ENCODE measurements around the gene RBM10. TPM values are rescaled to one million over a fixed set of nuclear protein-coding genes. Genes with fewer than 3 reads are reported as not detected.

RBM10 gene
- total and polyA plus RNA-seq, 9 of the 15 experiments (the other 6 are each of a cell fraction or from before 2014, with no cell fraction given) = 1.1 to 61.7 (median 31.5) TPM

GRCh38 chrX:47190445-47191269 lies 45.6 kb downstream of the RBM10 start (continued):
- TF ChIP-seq, protein P1, sequence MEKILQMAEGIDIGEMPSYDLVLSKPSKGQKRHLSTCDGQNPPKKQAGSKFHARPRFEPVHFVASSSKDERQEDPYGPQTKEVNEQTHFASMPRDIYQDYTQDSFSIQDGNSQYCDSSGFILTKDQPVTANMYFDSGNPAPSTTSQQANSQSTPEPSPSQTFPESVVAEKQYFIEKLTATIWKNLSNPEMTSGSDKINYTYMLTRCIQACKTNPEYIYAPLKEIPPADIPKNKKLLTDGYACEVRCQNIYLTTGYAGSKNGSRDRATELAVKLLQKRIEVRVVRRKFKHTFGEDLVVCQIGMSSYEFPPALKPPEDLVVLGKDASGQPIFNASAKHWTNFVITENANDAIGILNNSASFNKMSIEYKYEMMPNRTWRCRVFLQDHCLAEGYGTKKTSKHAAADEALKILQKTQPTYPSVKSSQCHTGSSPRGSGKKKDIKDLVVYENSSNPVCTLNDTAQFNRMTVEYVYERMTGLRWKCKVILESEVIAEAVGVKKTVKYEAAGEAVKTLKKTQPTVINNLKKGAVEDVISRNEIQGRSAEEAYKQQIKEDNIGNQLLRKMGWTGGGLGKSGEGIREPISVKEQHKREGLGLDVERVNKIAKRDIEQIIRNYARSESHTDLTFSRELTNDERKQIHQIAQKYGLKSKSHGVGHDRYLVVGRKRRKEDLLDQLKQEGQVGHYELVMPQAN (IDR thresholded peaks at IDR 0.05; ENCODE audit: borderline replicate concordance) = no peak
- TF ChIP-seq ZFP36 (IDR thresholded peaks at IDR 0.05; ENCODE audit: low read depth, low read length, partially characterized antibody) = no peak
- peak; percentile 83 to 90 for TF ChIP-seq SIX5 (IDR thresholded peaks at IDR 0.05; ENCODE audit: borderline replicate concordance in 1 of 2, insufficient read depth in 1 of 2, low read depth in 1 of 2, low read length in 2 of 2)
- TF ChIP-seq ZNF224 (CRISPR knock-in tag; IDR thresholded peaks at IDR 0.05) = no peak
- TF ChIP-seq POLR2G (IDR thresholded peaks at IDR 0.05; ENCODE audit: low read depth, low read length) = peak; percentile 76
- peak in 1 of 2 experiments; percentile 97; a peak in 2 of 4 replicates for TF ChIP-seq NONO (IDR thresholded peaks at IDR 0.05; ENCODE audit: low read depth in 2 of 2, low read length in 1 of 2)
- peak; percentile 83 for TF ChIP-seq ZNF143 (CRISPR knock-in tag; IDR thresholded peaks at IDR 0.05)
- peak; percentile 52 for TF ChIP-seq TAF1 (IDR thresholded peaks at IDR 0.05; ENCODE audit: control insufficient read depth, extremely low read depth, insufficient read depth, low read length, severe bottlenecking)
- TF ChIP-seq HDAC3 (IDR thresholded peaks at IDR 0.05; ENCODE audit: borderline replicate concordance, partially characterized antibody) = no peak
- TF ChIP-seq OTX1 (CRISPR knock-in tag; IDR thresholded peaks at IDR 0.05) = no peak
- TF ChIP-seq LEF1 (IDR thresholded peaks at IDR 0.05) = no peak
- TF ChIP-seq E2F6 (IDR thresholded peaks at IDR 0.05; ENCODE audit: borderline replicate concordance in 1 of 2, extremely low read depth in 1 of 2, insufficient read depth in 1 of 2, insufficient read length in 1 of 2, low read depth in 1 of 2, low read length in 1 of 2, poor library complexity in 1 of 2, severe bottlenecking in 1 of 2) = peak; percentile 39 to 51
- no peak for TF ChIP-seq NFIX (CRISPR knock-in tag; IDR thresholded peaks at IDR 0.05; ENCODE audit: low read depth)
- TF ChIP-seq USF2 (CRISPR knock-in tag; IDR thresholded peaks at IDR 0.05) = no peak
- no peak for TF ChIP-seq ZNF347 (CRISPR knock-in tag; IDR thresholded peaks at IDR 0.05; ENCODE audit: low read depth)
- TF ChIP-seq, protein P2, sequence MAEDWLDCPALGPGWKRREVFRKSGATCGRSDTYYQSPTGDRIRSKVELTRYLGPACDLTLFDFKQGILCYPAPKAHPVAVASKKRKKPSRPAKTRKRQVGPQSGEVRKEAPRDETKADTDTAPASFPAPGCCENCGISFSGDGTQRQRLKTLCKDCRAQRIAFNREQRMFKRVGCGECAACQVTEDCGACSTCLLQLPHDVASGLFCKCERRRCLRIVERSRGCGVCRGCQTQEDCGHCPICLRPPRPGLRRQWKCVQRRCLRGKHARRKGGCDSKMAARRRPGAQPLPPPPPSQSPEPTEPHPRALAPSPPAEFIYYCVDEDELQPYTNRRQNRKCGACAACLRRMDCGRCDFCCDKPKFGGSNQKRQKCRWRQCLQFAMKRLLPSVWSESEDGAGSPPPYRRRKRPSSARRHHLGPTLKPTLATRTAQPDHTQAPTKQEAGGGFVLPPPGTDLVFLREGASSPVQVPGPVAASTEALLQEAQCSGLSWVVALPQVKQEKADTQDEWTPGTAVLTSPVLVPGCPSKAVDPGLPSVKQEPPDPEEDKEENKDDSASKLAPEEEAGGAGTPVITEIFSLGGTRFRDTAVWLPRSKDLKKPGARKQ (CRISPR knock-in tag; IDR thresholded peaks at IDR 0.05) = no peak
- TF ChIP-seq BDP1 (IDR thresholded peaks at IDR 0.05; ENCODE audit: insufficient read depth, insufficient read length) = no peak
- TF ChIP-seq MNT (conservative IDR thresholded peaks at IDR 0.05) = peak; percentile 82 to 85
